HepG2 (cell line): Measurements from ENCODE around the gene DDHD1. TPM values are rescaled to one million over a fixed set of nuclear protein-coding genes. Genes with fewer than 3 reads are reported as not detected.

Experiments
- ATAC-seq: fragments of 200-7000 bp; cut with Tn5 transposase; 3 replicates; pipeline ENCODE4 v1.9.1; 2020; ENCODE audit warnings: mild to moderate bottlenecking, moderate library complexity
- BruUV-seq: library from RNA; stranded (reverse); fragments of 400-500 nt; replicated peaks from 2 replicates; lab custom pipeline; 2021; lab: Mats Ljungman, UMichigan
- CTCF ChIA-PET: fragments of 300-600 bp; formaldehyde crosslinking; extraction: SDS; loops from one replicate; lab custom pipeline; 2021; ENCODE audit warnings: low total read pairs, inconsistent platforms, low intra/inter-chr PET ratio; lab: Yijun Ruan, JAX
- POLR2A ChIA-PET: fragments of 350-600 bp; sonication (Branson Sonifier 250); formaldehyde crosslinking; loops from one replicate; lab custom pipeline; 2020; ENCODE audit warnings: antibody characterized with exemption, inconsistent platforms; lab: Yijun Ruan, JAX
- DNase-seq: peaks from one replicate; pipeline ENCODE4 v3.0.0-alpha.2; 2015; ENCODE audit warnings: low spot score
- FAIRE-seq: peaks from 3 replicates; lab custom pipeline; 2011; peaks lifted over from hg19 to GRCh38; lab: Jason Lieb, UNC
- H2AFZ ChIP-seq: one replicate; pipeline ENCODE4 v1.6.1; 2011; ENCODE audit warnings: low read length, inconsistent platforms
- H3K27ac ChIP-seq: fragments of 300-600 bp; 3 replicates; pipeline ENCODE4 v1.8.0; 2011; ENCODE audit warnings: mixed run types, mild to moderate bottlenecking, mixed read lengths, low read length, inconsistent platforms; ENCODE audit not compliant: insufficient read depth; ENCODE audit errors: extremely low read length
- H3K27me3 ChIP-seq, 2 experiments: fragments of 200-600 bp in 1 of 2; 2 replicates in 1 of 2; 3 replicates in 1 of 2; pipeline versions ENCODE4 v1.6.0 to v1.8.0; 2011; ENCODE audit warnings: low read length in 2 of 2, mild to moderate bottlenecking in 2 of 2, moderate library complexity in 2 of 2, inconsistent platforms in 1 of 2; ENCODE audit not compliant: insufficient read depth in 2 of 2, control insufficient read depth in 1 of 2
- H3K36me3 ChIP-seq, 2 experiments: fragments of 200-600 bp in 1 of 2; replicated peaks in 1 of 2; 2 replicates in 1 of 2; 3 replicates in 1 of 2; pipeline versions ENCODE4 v1.5.1 to v1.8.0; 2011; ENCODE audit warnings: low read length in 2 of 2, inconsistent platforms in 1 of 2; ENCODE audit not compliant: insufficient read depth in 2 of 2, control insufficient read depth in 1 of 2
- H3K4me1 ChIP-seq: 2 replicates; pipeline ENCODE4 v1.5.1; 2012; ENCODE audit warnings: low read length, inconsistent platforms; ENCODE audit not compliant: insufficient read depth
- H3K4me2 ChIP-seq: 2 replicates; pipeline ENCODE4 v1.6.0; 2011; ENCODE audit warnings: low read depth, low read length, inconsistent platforms
- H3K4me3 ChIP-seq, 3 experiments: fragments of 200-600 bp in 1 of 3; sonication (generic), shearing (Covaris generic) in 1 of 3; replicated peaks in 1 of 3; 2 replicates each; pipeline ENCODE4 v1.5.1; 2011 to 2016; ENCODE audit warnings: low read length in 3 of 3, inconsistent platforms in 2 of 3, low read depth in 2 of 3, mild to moderate bottlenecking in 2 of 3, control low read depth in 1 of 3, mixed read lengths in 1 of 3; ENCODE audit not compliant: insufficient read depth in 1 of 3
- H3K79me2 ChIP-seq: one replicate; pipeline ENCODE4 v1.6.1; 2011; ENCODE audit warnings: low read length, inconsistent platforms; ENCODE audit not compliant: insufficient read depth
- H3K9ac ChIP-seq: 2 replicates; pipeline ENCODE4 v1.6.0; 2011; ENCODE audit warnings: mild to moderate bottlenecking, low read depth, low read length, inconsistent platforms; ENCODE audit not compliant: insufficient read depth
- H3K9me3 ChIP-seq: 2 replicates; pipeline ENCODE4 v1.5.1; 2012; ENCODE audit warnings: mild to moderate bottlenecking, low read length
- H4K20me1 ChIP-seq: 2 replicates; pipeline ENCODE4 v1.6.0; 2011; ENCODE audit warnings: inconsistent platforms, mild to moderate bottlenecking, low read length, moderate library complexity; ENCODE audit not compliant: insufficient read depth
- EEA1 ChIP-seq: sonication (generic); formaldehyde crosslinking; IDR thresholded peaks from 2 replicates; pipeline ENCODE4 v1.5.1; 2020; ENCODE audit warnings: mild to moderate bottlenecking, missing genetic modification reagents, borderline replicate concordance
- HNRNPLL ChIP-seq: fragments of 200-400 bp; formaldehyde crosslinking; IDR thresholded peaks from 2 replicates; pipeline ENCODE4 v1.6.1; 2017; ENCODE audit warnings: mild to moderate bottlenecking, low read depth, low read length; ENCODE audit not compliant: poor library complexity, severe bottlenecking
- NPAS2 ChIP-seq: sonication (generic); formaldehyde crosslinking; IDR thresholded peaks from 2 replicates; pipeline ENCODE4 v1.8.0; 2022; ENCODE audit warnings: mild to moderate bottlenecking, missing genetic modification reagents, borderline replicate concordance
- NR2F2 ChIP-seq: IDR thresholded peaks from 2 replicates; pipeline ENCODE4 v1.6.1; 2012; ENCODE audit warnings: low read depth, inconsistent platforms, borderline replicate concordance
- RBM22 ChIP-seq: fragments of 200-400 bp; formaldehyde crosslinking; optimal IDR thresholded peaks from 2 replicates; pipeline ENCODE3; 2017; ENCODE audit warnings: mild to moderate bottlenecking, low read length, moderate library complexity
- SRY ChIP-seq: sonication (generic); formaldehyde crosslinking; IDR thresholded peaks from 2 replicates; pipeline ENCODE4 v1.8.0; 2022; ENCODE audit warnings: mild to moderate bottlenecking, missing genetic modification reagents
- THAP11 ChIP-seq: IDR thresholded peaks from 2 replicates; pipeline ENCODE4 v1.6.1; 2016; ENCODE audit warnings: missing biosample characterization, missing genetic modification reagents
- U2AF1 ChIP-seq: fragments of 200-400 bp; formaldehyde crosslinking; optimal IDR thresholded peaks from 2 replicates; pipeline ENCODE3; 2017; ENCODE audit warnings: mild to moderate bottlenecking, low read depth, low read length
- XBP1 ChIP-seq: sonication (generic); formaldehyde crosslinking; IDR thresholded peaks from 2 replicates; pipeline ENCODE4 v1.5.0; 2020; ENCODE audit warnings: missing genetic modification reagents
- YEATS2 ChIP-seq: sonication (generic); formaldehyde crosslinking; IDR thresholded peaks from 2 replicates; pipeline ENCODE4 v1.4.0; 2020; ENCODE audit warnings: missing genetic modification reagents, borderline replicate concordance
- ZNF20 ChIP-seq: sonication (generic); formaldehyde crosslinking; IDR thresholded peaks from 2 replicates; pipeline ENCODE4 v1.4.0; 2020; ENCODE audit warnings: mild to moderate bottlenecking, moderate library complexity, missing genetic modification reagents
- WGBS: methylation state at CpG from one replicate; pipeline ENCODE4 v1.1.6; 2017; ENCODE audit warnings: low lambda C conversion rate; 5-methylcytosine and 5-hydroxymethylcytosine counted together
- in situ Hi-C: cut with HindIII; loops from 2 replicates; pipeline ENCODE4 v1.10.0; 2017; ENCODE audit warnings: low pct_unique_long_range_greater_than_20kb; ENCODE audit not compliant: extremely low pct_ligation_motif_present
- intact Hi-C: fragments of 100-400 bp; cut with micrococcal nuclease; formaldehyde crosslinking; loops from one replicate; pipeline ENCODE4 v1.10.0; 2022; ENCODE audit not compliant: unreplicated experiment
- polyA plus RNA-seq, 8 experiments: library from polyadenylated mRNA; depleted of rRNA in 3 of 8; stranded (reverse) in 7 of 8; unstranded in 1 of 8; fragments of >200 nt; fragmentation: Illumina TruSeq in 4 of 8; extraction: Trizol in 4 of 8; gene quantifications; 2 replicates each; pipeline versions ENCODE4 v1.2.1 to v1.2.3, GENCODE V29; 2011 to 2016; ENCODE audit warnings: low read depth in 4 of 8, missing spikeins in 1 of 8, mixed read lengths in 1 of 8; ENCODE audit not compliant: insufficient read depth in 1 of 8
- total RNA-seq, 5 experiments: library from RNA; depleted of rRNA; stranded (reverse); fragments of >200 nt; fragmentation: Illumina TruSeq; extraction: Trizol; gene quantifications; 2 replicates each; pipeline ENCODE4 v1.2.3, GENCODE V29; 2016; ENCODE audit warnings: low read depth in 1 of 5
- TF ChIP-seq, protein P1 (sequence below): IDR thresholded peaks from 2 replicates; pipeline ENCODE4 v1.6.1; 2016; ENCODE audit warnings: low read depth, borderline replicate concordance
- TF ChIP-seq, protein P2 (sequence below): IDR thresholded peaks from 2 replicates; pipeline ENCODE4 v1.6.1; 2016
- TF ChIP-seq, protein P3 (sequence below): sonication (generic); formaldehyde crosslinking; IDR thresholded peaks from 2 replicates; pipeline ENCODE4 v1.4.0; 2020; ENCODE audit warnings: missing genetic modification reagents, borderline replicate concordance
- TF ChIP-seq, protein P4 (sequence below): sonication (generic); formaldehyde crosslinking; IDR thresholded peaks from 2 replicates; pipeline ENCODE4 v1.4.0; 2020; ENCODE audit warnings: mild to moderate bottlenecking, missing genetic modification reagents
- TF ChIP-seq, protein P5 (sequence below): sonication (generic); formaldehyde crosslinking; conservative IDR thresholded peaks from 2 replicates; pipeline ENCODE4 v1.4.0; 2020; ENCODE audit warnings: missing genetic modification reagents
- TF ChIP-seq, protein P6 (sequence below): sonication (generic); formaldehyde crosslinking; IDR thresholded peaks from 2 replicates; pipeline ENCODE4 v1.8.0; 2022; ENCODE audit warnings: mild to moderate bottlenecking, missing genetic modification reagents, moderate library complexity

The DDHD1 gene
- total and polyA plus RNA-seq, 2 of the 13 experiments (the other 11 are each of a cell fraction or from before 2014, with no cell fraction given) = 4.6 to 8.3 TPM

DNA sequence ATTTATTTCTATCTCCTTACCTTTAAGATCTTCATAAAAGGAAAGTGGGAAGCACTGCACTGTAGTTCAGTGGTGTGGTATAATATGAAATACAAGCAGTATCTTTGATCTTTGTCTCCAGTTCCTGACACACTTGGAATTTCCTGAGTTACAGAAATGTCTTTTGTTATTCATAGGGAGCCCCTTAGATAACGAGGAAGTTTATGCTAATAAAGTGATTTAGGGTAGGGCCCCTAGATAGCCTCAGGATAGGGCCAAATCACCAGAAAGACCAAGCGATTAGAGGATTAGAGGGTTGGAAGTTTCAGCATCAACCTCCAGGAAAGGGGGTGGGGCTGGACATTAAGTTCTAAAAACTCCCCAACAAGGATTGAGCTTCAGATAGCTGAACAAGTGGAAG lies 29.9 kb upstream of the DDHD1 start:
- WGBS = 50% methylated on average over 2 of the region's 2 CpGs
- no peak overlapping the region for H2AFZ ChIP-seq
- no TSS peak for BruUV-seq

More for the DNA sequence above, 29.9 kb upstream of the DDHD1 start:
- Histone ChIP-seq H3K9me3 (no peaks in the 10 kb centered on the region), H3K27ac (no peak overlapping the region), H3K4me3 (no peak overlapping the region), H4K20me1 (no peaks in the 10 kb centered on the region), H3K4me1 (no peaks in the 10 kb centered on the region), H3K36me3 (no peaks in the 10 kb centered on the region), H3K27me3 (no peaks in the 10 kb centered on the region; a peak in 1 of 5 replicates), H3K9ac (no peak overlapping the region), H3K79me2 (no peaks in the 10 kb centered on the region), H3K4me2 (no peak overlapping the region)
- intact Hi-C loops (no loop called here), in situ Hi-C loops (no loop called here)
- no peak for DNase-seq
- ChIA-PET CTCF (no interaction called here), POLR2A (no interaction called here)
- ATAC-seq = no peak
- FAIRE-seq = no peak
- TF ChIP-seq NPAS2 (CRISPR knock-in tag) (no peak), XBP1 (no peak), EEA1 (CRISPR knock-in tag) (no peak), NR2F2 (no peak), ZNF20 (CRISPR knock-in tag) (no peak), SRY (CRISPR knock-in tag) (no peak), HNRNPLL (no peak), THAP11 (CRISPR knock-in tag) (no peak), RBM22 (no peak), YEATS2 (CRISPR knock-in tag) (no peak), U2AF1 (no peak)
- TF ChIP-seq, protein P1, sequence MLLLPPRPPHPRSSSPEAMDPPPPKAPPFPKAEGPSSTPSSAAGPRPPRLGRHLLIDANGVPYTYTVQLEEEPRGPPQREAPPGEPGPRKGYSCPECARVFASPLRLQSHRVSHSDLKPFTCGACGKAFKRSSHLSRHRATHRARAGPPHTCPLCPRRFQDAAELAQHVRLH (CRISPR knock-in tag) = no peak
- TF ChIP-seq, protein P2, sequence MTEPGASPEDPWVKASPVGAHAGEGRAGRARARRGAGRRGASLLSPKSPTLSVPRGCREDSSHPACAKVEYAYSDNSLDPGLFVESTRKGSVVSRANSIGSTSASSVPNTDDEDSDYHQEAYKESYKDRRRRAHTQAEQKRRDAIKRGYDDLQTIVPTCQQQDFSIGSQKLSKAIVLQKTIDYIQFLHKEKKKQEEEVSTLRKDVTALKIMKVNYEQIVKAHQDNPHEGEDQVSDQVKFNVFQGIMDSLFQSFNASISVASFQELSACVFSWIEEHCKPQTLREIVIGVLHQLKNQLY (CRISPR knock-in tag) = no peak
- TF ChIP-seq, protein P3, sequence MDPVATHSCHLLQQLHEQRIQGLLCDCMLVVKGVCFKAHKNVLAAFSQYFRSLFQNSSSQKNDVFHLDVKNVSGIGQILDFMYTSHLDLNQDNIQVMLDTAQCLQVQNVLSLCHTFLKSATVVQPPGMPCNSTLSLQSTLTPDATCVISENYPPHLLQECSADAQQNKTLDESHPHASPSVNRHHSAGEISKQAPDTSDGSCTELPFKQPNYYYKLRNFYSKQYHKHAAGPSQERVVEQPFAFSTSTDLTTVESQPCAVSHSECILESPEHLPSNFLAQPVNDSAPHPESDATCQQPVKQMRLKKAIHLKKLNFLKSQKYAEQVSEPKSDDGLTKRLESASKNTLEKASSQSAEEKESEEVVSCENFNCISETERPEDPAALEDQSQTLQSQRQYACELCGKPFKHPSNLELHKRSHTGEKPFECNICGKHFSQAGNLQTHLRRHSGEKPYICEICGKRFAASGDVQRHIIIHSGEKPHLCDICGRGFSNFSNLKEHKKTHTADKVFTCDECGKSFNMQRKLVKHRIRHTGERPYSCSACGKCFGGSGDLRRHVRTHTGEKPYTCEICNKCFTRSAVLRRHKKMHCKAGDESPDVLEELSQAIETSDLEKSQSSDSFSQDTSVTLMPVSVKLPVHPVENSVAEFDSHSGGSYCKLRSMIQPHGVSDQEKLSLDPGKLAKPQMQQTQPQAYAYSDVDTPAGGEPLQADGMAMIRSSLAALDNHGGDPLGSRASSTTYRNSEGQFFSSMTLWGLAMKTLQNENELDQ = no peak
- TF ChIP-seq, protein P4, sequence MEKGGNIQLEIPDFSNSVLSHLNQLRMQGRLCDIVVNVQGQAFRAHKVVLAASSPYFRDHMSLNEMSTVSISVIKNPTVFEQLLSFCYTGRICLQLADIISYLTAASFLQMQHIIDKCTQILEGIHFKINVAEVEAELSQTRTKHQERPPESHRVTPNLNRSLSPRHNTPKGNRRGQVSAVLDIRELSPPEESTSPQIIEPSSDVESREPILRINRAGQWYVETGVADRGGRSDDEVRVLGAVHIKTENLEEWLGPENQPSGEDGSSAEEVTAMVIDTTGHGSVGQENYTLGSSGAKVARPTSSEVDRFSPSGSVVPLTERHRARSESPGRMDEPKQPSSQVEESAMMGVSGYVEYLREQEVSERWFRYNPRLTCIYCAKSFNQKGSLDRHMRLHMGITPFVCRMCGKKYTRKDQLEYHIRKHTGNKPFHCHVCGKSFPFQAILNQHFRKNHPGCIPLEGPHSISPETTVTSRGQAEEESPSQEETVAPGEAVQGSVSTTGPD (CRISPR knock-in tag) = no peak
- TF ChIP-seq, protein P5, sequence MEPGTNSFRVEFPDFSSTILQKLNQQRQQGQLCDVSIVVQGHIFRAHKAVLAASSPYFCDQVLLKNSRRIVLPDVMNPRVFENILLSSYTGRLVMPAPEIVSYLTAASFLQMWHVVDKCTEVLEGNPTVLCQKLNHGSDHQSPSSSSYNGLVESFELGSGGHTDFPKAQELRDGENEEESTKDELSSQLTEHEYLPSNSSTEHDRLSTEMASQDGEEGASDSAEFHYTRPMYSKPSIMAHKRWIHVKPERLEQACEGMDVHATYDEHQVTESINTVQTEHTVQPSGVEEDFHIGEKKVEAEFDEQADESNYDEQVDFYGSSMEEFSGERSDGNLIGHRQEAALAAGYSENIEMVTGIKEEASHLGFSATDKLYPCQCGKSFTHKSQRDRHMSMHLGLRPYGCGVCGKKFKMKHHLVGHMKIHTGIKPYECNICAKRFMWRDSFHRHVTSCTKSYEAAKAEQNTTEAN (CRISPR knock-in tag) = no peak
- TF ChIP-seq, protein P6, sequence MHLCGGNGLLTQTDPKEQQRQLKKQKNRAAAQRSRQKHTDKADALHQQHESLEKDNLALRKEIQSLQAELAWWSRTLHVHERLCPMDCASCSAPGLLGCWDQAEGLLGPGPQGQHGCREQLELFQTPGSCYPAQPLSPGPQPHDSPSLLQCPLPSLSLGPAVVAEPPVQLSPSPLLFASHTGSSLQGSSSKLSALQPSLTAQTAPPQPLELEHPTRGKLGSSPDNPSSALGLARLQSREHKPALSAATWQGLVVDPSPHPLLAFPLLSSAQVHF (CRISPR knock-in tag) = no peak
